ENCODE measurements around the gene LTB. TPM values are rescaled to one million over a fixed set of nuclear protein-coding genes. Genes with fewer than 3 reads are reported as not detected.

LTB gene
- total and polyA plus RNA-seq, 4 donors, result 0.67 to 5.3 (median 1.5) TPM

- no peak overlapping the region for H3K27ac ChIP-seq (ENCODE audit: low read depth in 1 of 2, low read length in 2 of 2)
- H3K9ac ChIP-seq (ENCODE audit: low read depth in 1 of 2, low read length in 2 of 2), result no peak overlapping the region
- WGBS, result 79% methylated on average over 1 of the region's 1 CpG
- no peaks in the 10 kb centered on the region for H3K27me3 ChIP-seq (ENCODE audit: control insufficient read depth in 4 of 4, insufficient read depth in 4 of 4, low read length in 3 of 4)
- no peaks in the 10 kb centered on the region for H3K4me1 ChIP-seq (ENCODE audit: control insufficient read depth in 4 of 4, insufficient read depth in 4 of 4, low read length in 3 of 4)
- DNase-seq (ENCODE audit: low spot score), result no peak
- H3K4me3 ChIP-seq (ENCODE audit: low read depth in 1 of 3, low read length in 3 of 3), result no peak overlapping the region
- H3K9me3 ChIP-seq (ENCODE audit: control insufficient read depth in 4 of 4, low read length in 3 of 4), result no peaks in the 10 kb centered on the region
- H3K36me3 ChIP-seq (ENCODE audit: control insufficient read depth in 4 of 4, insufficient read depth in 3 of 4, low read depth in 1 of 4, low read length in 3 of 4), result no peaks in the 10 kb centered on the region
- TF ChIP-seq YY1 (IDR thresholded peaks at IDR 0.05) (no peak), CTCF (IDR thresholded peaks at IDR 0.05; ENCODE audit: low read depth, low read length, missing input control) (no peak), SP1 (IDR thresholded peaks at IDR 0.05) (no peak), TAF1 (conservative IDR thresholded peaks at IDR 0.05) (no peak), MAX (IDR thresholded peaks at IDR 0.05) (no peak), NR2F2 (IDR thresholded peaks at IDR 0.05) (no peak), GABPA (IDR thresholded peaks at IDR 0.05 in 1 of 2, conservative IDR thresholded peaks at IDR 0.05 in 1 of 2) (no peak), HNF4A (conservative IDR thresholded peaks at IDR 0.05) (no peak), FOXA1 (IDR thresholded peaks at IDR 0.05) (no peak), ZBTB33 (IDR thresholded peaks at IDR 0.05) (no peak), REST (IDR thresholded peaks at IDR 0.05) (no peak), JUND (IDR thresholded peaks at IDR 0.05) (no peak), HNF4G (IDR thresholded peaks at IDR 0.05) (no peak), EGR1 (IDR thresholded peaks at IDR 0.05; ENCODE audit: low read depth in 2 of 2) (no peak), ATF3 (IDR thresholded peaks at IDR 0.05) (no peak), RAD21 (IDR thresholded peaks at IDR 0.05) (no peak), FOXA2 (IDR thresholded peaks at IDR 0.05) (no peak)
Observed at GRCh38 chr6:31569861-31570536, 12.2 kb downstream of the LTB start.

Measured in liver (tissue), 9 donors.